Ovary (tissue), 9 donors: ENCODE measurements around the gene AP4S1. TPM values are rescaled to one million over a fixed set of nuclear protein-coding genes. Genes with fewer than 3 reads are reported as not detected.

Source experiments
- DNase-seq, 5 donors: peaks; one replicate each; pipeline ENCODE4 v3.0.0-alpha.2; 2019 to 2020
- H3K27ac ChIP-seq, 2 donors: fragments of 200-600 bp; one replicate each; pipeline versions ENCODE4 v1.5.1 to v1.8.0; 2019 to 2022
- H3K27me3 ChIP-seq: fragments of 200-600 bp; one replicate; pipeline ENCODE4 v1.8.0; 2022
- H3K36me3 ChIP-seq: fragments of 200-600 bp; sonication (generic); one replicate; pipeline ENCODE4 v1.5.1; 2019
- H3K4me1 ChIP-seq: one replicate; pipeline ENCODE4 v1.8.1; 2013; ENCODE audit warnings: mild to moderate bottlenecking, moderate library complexity; ENCODE audit not compliant: insufficient read depth
- H3K4me3 ChIP-seq: fragments of 200-600 bp; sonication (generic); one replicate; pipeline ENCODE4 v1.5.1; 2017
- H3K9me3 ChIP-seq, 2 donors: fragments of 200-600 bp in 1 of 2; sonication (generic) in 1 of 2; one replicate each; pipeline versions ENCODE4 v1.5.1 to v1.8.1; 2013 to 2019; ENCODE audit warnings: mild to moderate bottlenecking in 1 of 2, moderate library complexity in 1 of 2
- EP300 ChIP-seq: sonication (generic); formaldehyde crosslinking; IDR thresholded peaks from one replicate; pipeline ENCODE4 v1.6.1; 2017; ENCODE audit warnings: antibody characterized with exemption
- POLR2A ChIP-seq: fragments of 450-650 bp; IDR thresholded peaks from one replicate; pipeline ENCODE4 v1.6.1; 2017; ENCODE audit warnings: antibody characterized with exemption, mild to moderate bottlenecking, moderate library complexity
- WGBS, 3 donors: extraction: QIAGEN DNeasy Blood & Tissue Kit in 1 of 3; methylation state at CpG; one replicate each; pipeline versions ENCODE4 v1.1.5 to v1.1.7; 2013 to 2017; 5-methylcytosine and 5-hydroxymethylcytosine counted together
- intact Hi-C, 4 donors: fragments of 100-400 bp; cut with DNase I; formaldehyde crosslinking; loops; one replicate each; pipeline versions ENCODE4 v1.11.0 to v1.15.1; 2022 to 2023
- polyA plus RNA-seq, 2 donors: library from polyadenylated mRNA; stranded (reverse); fragments of 200-250 nt in 1 of 2; fragments of 350-450 nt in 1 of 2; fragmentation: Illumina TruSeq in 1 of 2; extraction: RNeasy Lipid Tissue Mini Kit (QIAGEN cat#74804) in 1 of 2; gene quantifications; one replicate each; pipeline ENCODE4 v1.2.3, GENCODE V29; 2013 to 2014
- total RNA-seq, 7 donors: library from RNA; depleted of rRNA in 2 of 7; stranded (reverse); fragments of >200 nt in 2 of 7; fragmentation: NEBNext Ultra II Directional in 3 of 7; extraction: Animal tissue kit (Norgen Biotek cat#: 25700) in 3 of 7; gene quantifications; one replicate each; pipeline versions ENCODE4 v1.1.0 to v1.2.4, GENCODE V29; 2016 to 2023
- TF ChIP-seq, protein P1 (sequence below), 3 donors: fragments of 450-650 bp in 2 of 3; fragments of 200-600 bp in 1 of 3; IDR thresholded peaks; one replicate each; pipeline versions ENCODE4 v1.5.1 to v1.8.0; 2016 to 2022; ENCODE audit warnings: antibody characterized with exemption in 3 of 3, mild to moderate bottlenecking in 1 of 3
- donor health status: DM: no; HTN: no; CAD: no; lungs with moderate emphysema.
- donor health status: DM: no; HTN: no; CAD: no.
- donor health status: Bipolar disorder and iron deficiency.
- donor health status: DM: yes; HTN: yes; CAD: no.
- donor health status: DM: no; HTN: no; CAD: no.
- donor health status: DM: yes; HTN: yes; CAD: no.

Gene AP4S1
- total and polyA plus RNA-seq, 9 donors = 7.9 to 19.3 (median 12.8) TPM

DNA sequence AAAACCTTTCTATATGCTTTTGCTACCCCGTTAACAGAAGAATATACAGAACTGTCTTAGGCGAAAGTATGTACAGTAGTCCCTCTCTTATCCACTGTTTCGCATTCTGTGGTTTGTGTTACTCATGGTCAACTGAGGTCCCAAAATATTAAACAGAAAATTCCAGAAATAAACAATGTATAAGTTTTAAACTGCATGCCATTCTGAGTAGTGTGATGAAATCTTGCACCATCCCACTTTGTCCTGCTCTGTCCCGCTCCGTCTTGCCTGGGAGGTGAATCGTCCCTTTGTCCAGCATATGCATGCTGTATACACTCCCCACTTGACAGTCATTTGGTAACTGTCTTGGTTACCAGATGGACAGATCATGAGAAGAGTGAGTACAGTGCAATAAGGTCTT is 70.8 kb downstream of the AP4S1 start:
- intact Hi-C loops = no loop called here

DNA sequence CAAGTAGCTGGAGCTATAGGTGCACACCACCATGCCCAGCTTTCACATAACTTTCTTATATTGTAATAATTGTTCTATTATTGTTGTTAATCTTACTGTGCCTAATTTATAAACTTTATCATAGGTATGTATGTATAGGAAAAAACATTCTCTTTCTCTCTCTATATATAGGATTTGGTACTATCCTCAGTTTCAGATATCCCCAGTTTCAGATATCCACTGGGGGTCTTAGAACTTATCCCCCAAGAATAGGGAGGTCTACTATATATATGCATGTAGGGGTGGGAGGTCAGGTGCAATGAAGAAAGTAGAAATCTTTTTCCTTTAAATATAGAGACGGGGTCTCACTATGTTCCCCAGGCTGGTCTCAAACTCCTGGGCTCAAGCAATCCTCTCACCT is 71.6 kb downstream of the AP4S1 start:
- TF ChIP-seq EP300 (no peak), POLR2A (no peak)
- TF ChIP-seq, protein P1, sequence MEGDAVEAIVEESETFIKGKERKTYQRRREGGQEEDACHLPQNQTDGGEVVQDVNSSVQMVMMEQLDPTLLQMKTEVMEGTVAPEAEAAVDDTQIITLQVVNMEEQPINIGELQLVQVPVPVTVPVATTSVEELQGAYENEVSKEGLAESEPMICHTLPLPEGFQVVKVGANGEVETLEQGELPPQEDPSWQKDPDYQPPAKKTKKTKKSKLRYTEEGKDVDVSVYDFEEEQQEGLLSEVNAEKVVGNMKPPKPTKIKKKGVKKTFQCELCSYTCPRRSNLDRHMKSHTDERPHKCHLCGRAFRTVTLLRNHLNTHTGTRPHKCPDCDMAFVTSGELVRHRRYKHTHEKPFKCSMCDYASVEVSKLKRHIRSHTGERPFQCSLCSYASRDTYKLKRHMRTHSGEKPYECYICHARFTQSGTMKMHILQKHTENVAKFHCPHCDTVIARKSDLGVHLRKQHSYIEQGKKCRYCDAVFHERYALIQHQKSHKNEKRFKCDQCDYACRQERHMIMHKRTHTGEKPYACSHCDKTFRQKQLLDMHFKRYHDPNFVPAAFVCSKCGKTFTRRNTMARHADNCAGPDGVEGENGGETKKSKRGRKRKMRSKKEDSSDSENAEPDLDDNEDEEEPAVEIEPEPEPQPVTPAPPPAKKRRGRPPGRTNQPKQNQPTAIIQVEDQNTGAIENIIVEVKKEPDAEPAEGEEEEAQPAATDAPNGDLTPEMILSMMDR (IDR thresholded peaks at IDR 0.05) = no peak
- WGBS, 3 donors = 89 to 100% (median 91%) methylated on average over 1 of the region's 1 CpG
- no peak for DNase-seq
- Histone ChIP-seq H3K9me3 (no peaks in the 10 kb centered on the region), H3K4me1 (no peaks in the 10 kb centered on the region), H3K27me3 (no peaks in the 10 kb centered on the region), H3K4me3 (no peak overlapping the region), H3K36me3 (no peaks in the 10 kb centered on the region), H3K27ac (no peak overlapping the region)
- intact Hi-C loops = no loop called here

More for the DNA sequence above, 70.8 kb downstream of the AP4S1 start:
- Histone ChIP-seq H3K9me3 (no peaks in the 10 kb centered on the region), H3K4me3 (no peak overlapping the region), H3K36me3 (no peaks in the 10 kb centered on the region), H3K27me3 (no peaks in the 10 kb centered on the region), H3K4me1 (no peaks in the 10 kb centered on the region), H3K27ac (no peak overlapping the region)
- TF ChIP-seq, protein P1 (IDR thresholded peaks at IDR 0.05) = no peak
- TF ChIP-seq POLR2A = no peak
- no peak for TF ChIP-seq EP300
- DNase-seq = no peak
- WGBS, 3 donors = 95 to 96% (median 96%) methylated on average over 6 of the region's 6 CpGs

DNA sequence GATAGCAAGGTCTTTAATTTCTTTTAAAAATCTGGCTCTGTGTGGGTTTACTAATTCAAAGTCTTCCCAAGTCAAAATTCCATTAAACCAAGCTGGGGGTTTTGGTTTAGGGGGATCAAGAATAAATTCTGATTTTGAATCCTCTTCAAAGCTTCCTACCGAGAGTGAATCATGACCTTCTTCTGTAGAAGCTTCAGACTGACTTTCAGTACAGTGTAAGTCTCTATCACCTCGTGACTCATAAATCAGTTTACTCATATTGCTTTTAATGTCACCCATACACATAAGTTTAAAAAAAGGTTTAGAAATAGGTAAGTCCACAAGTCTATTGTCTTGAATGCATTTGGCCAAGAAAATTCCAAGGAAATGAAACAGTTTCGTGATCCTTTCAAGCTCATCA is 81.3 kb downstream of the AP4S1 start:
- no peak for DNase-seq
- H3K36me3 ChIP-seq = no peaks in the 10 kb centered on the region
- H3K4me3 ChIP-seq = no peak overlapping the region
- H3K9me3 ChIP-seq = no peaks in the 10 kb centered on the region
- WGBS, 3 donors = 82 to 88% (median 83%) methylated on average over 3 of the region's 3 CpGs
- TF ChIP-seq POLR2A (no peak), EP300 (no peak)
- no peaks in the 10 kb centered on the region for H3K27me3 ChIP-seq
- intact Hi-C loops = no loop called here
- no peaks in the 10 kb centered on the region for H3K4me1 ChIP-seq
- H3K27ac ChIP-seq = no peak overlapping the region

DNA sequence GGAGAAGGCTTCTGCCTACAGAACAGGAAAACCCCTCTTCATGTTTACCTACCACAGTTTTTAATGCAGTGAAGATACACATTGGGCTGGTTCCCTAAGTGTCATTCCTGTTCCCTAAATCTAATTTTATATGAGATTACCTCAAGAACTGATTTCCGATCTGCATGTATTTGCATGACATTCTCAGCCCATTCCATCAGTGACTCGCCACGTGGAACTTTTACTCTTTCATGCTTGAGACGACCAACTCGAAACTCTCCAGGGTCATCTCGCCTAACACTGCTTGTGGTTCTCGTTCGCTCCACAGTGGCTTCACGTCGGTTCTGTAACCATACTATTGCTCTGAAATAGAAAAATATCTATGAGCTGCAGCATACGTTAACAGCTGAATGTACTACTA is 83.8 kb downstream of the AP4S1 start:
- Histone ChIP-seq H3K36me3 (no peaks in the 10 kb centered on the region), H3K27me3 (no peaks in the 10 kb centered on the region), H3K4me3 (no peak overlapping the region), H3K4me1 (no peaks in the 10 kb centered on the region), H3K27ac (no peak overlapping the region), H3K9me3 (no peaks in the 10 kb centered on the region)
- DNase-seq = no peak
- TF ChIP-seq POLR2A (no peak), EP300 (no peak)
- TF ChIP-seq, protein P1 (IDR thresholded peaks at IDR 0.05) = no peak
- intact Hi-C loops = no loop called here
- WGBS, 3 donors = 90 to 91% (median 91%) methylated on average over 11 of the region's 11 CpGs

DNA sequence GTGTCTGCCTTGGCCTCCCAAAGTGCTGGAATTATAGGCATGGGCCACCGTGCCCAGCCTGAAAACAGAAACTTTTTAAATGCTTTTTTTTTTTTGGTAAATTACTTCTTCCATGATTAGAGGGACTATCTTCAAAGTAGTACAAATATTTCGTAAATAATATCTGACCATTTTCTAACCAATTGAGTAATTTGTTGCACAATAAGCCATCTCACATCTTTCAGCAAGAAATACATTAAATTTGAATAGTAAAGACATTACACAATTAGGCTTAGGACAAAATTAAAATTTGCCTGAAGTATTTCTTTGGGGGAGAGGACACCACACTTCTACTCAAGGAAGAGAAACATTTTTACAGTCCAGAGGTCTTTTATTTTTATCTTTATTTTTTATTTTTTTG is 85.4 kb downstream of the AP4S1 start:
- WGBS, 3 donors = 78 to 87% (median 81%) methylated on average over 2 of the region's 2 CpGs
- TF ChIP-seq EP300 (no peak), POLR2A (no peak)
- TF ChIP-seq, protein P1 (IDR thresholded peaks at IDR 0.05) = no peak
- Histone ChIP-seq H3K36me3 (no peaks in the 10 kb centered on the region), H3K27ac (no peak overlapping the region), H3K4me3 (no peak overlapping the region), H3K27me3 (no peaks in the 10 kb centered on the region), H3K4me1 (no peaks in the 10 kb centered on the region), H3K9me3 (no peaks in the 10 kb centered on the region)
- intact Hi-C loops = no loop called here
- DNase-seq = no peak
